GM23248 (cell line): ENCODE results near the gene REV3L. TPM values are rescaled to one million over a fixed set of nuclear protein-coding genes. Genes with fewer than 3 reads are reported as not detected.

Source experiments
- DNase-seq: peaks from one replicate; pipeline ENCODE4 v3.0.0-alpha.2; 2015
- H2AFZ ChIP-seq: fragments of 200-600 bp; sonication (generic); 2 replicates; pipeline ENCODE4 v1.6.1; 2016; ENCODE audit warnings: antibody characterized with exemption
- H3F3A ChIP-seq: fragments of 200-600 bp; sonication (generic); 2 replicates; pipeline ENCODE4 v1.6.1; 2016; ENCODE audit warnings: mild to moderate bottlenecking, antibody characterized with exemption, mixed run types; ENCODE audit not compliant: insufficient read depth
- H3K27ac ChIP-seq: fragments of 200-600 bp; sonication (generic); 2 replicates; pipeline ENCODE4 v1.5.1; 2016; ENCODE audit warnings: mild to moderate bottlenecking
- H3K27me3 ChIP-seq: fragments of 200-600 bp; sonication (generic); replicated peaks from 2 replicates; pipeline ENCODE4 v1.6.1; 2016; ENCODE audit warnings: mild to moderate bottlenecking; ENCODE audit not compliant: insufficient read depth
- H3K36me3 ChIP-seq: fragments of 200-600 bp; sonication (generic); 2 replicates; pipeline ENCODE4 v1.6.1; 2016; ENCODE audit warnings: low read depth, mild to moderate bottlenecking
- H3K4me1 ChIP-seq: fragments of 200-600 bp; sonication (generic); 2 replicates; pipeline ENCODE4 v1.6.1; 2016; ENCODE audit warnings: mild to moderate bottlenecking; ENCODE audit not compliant: insufficient read depth
- H3K4me2 ChIP-seq: fragments of 200-600 bp; sonication (generic); one replicate; pipeline ENCODE4 v1.6.1; 2016; ENCODE audit warnings: mild to moderate bottlenecking; ENCODE audit not compliant: unreplicated experiment
- H3K4me3 ChIP-seq: fragments of 200-600 bp; sonication (generic); 2 replicates; pipeline ENCODE4 v1.5.1; 2016; ENCODE audit warnings: mild to moderate bottlenecking
- H3K79me2 ChIP-seq: fragments of 200-600 bp; sonication (generic); 2 replicates; pipeline ENCODE4 v1.6.1; 2016; ENCODE audit warnings: mild to moderate bottlenecking; ENCODE audit not compliant: insufficient read depth
- H3K9ac ChIP-seq: fragments of 200-600 bp; sonication (generic); 2 replicates; pipeline ENCODE4 v1.6.1; 2016; ENCODE audit warnings: mild to moderate bottlenecking
- H3K9me2 ChIP-seq: fragments of 200-600 bp; sonication (generic); 2 replicates; pipeline ENCODE4 v1.6.1; 2016; ENCODE audit warnings: mixed run types, mild to moderate bottlenecking, moderate library complexity; ENCODE audit not compliant: insufficient read depth
- H3K9me3 ChIP-seq: fragments of 200-600 bp; sonication (generic); one replicate; pipeline ENCODE4 v1.6.1; 2017; ENCODE audit warnings: low read depth
- H4K20me1 ChIP-seq: fragments of 200-600 bp; sonication (generic); 2 replicates; pipeline ENCODE4 v1.6.0; 2016; ENCODE audit not compliant: insufficient read depth
- EZH2 ChIP-seq: fragments of 200-600 bp; sonication (generic); IDR thresholded peaks from 2 replicates; pipeline ENCODE4 v1.6.1; 2018; ENCODE audit warnings: antibody characterized with exemption, mild to moderate bottlenecking; ENCODE audit not compliant: insufficient read depth, poor library complexity, severe bottlenecking
- EZH2phosphoT487 ChIP-seq: fragments of 200-600 bp; sonication (generic); IDR thresholded peaks from 2 replicates; pipeline ENCODE4 v1.6.1; 2018; ENCODE audit warnings: antibody characterized with exemption, moderate library complexity, mild to moderate bottlenecking, low read depth; ENCODE audit not compliant: insufficient read depth
- WGBS, 2 experiments: methylation state at CpG; one replicate each; pipeline ENCODE4 v1.1.6; 2015 to 2017; ENCODE audit warnings: low lambda C conversion rate in 2 of 2, low coverage in 1 of 2; ENCODE audit errors: missing lambda C conversion rate in 2 of 2; 5-methylcytosine and 5-hydroxymethylcytosine counted together
- in situ Hi-C: fragments of 300-500 bp; cut with MboI; formaldehyde crosslinking; loops from 2 replicates; pipeline ENCODE4 v1.15.0; 2020
- polyA plus RNA-seq: library from polyadenylated mRNA; unstranded; fragments of >200 nt; fragmentation: Nextera tagmentation; extraction: Ambion mirVana; gene quantifications from 2 replicates; pipeline ENCODE4 v1.2.1, GENCODE V29; 2016
- total RNA-seq: library from RNA; depleted of rRNA; stranded (reverse); fragments of >200 nt; shearing (Covaris generic); gene quantifications from 2 replicates; pipeline ENCODE4 v1.2.3, GENCODE V29; 2014

REV3L gene
- total and polyA plus RNA-seq, 2 experiments from 2014 or later: 25.0 to 25.1 TPM

DNA sequence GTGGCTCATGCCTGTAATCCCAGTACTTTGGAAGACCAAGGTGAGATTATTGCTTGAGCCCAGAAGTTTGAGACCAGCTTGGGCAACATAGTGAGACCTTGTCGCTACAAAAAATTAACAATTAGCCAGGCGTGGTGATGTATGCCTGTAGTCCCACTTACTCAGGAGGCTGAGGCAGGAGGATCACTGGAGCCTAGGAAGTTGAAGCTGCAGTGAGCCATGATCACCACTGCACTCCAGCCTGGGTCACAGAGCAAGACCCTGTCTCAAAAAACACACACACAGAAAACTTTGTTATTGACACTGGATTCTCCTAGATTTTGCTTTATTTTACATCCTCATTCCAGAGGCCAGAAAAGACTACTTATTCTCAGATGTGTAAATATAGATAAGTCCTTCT is 9.5 kb upstream of the REV3L start:
- in situ Hi-C loops: no loop called here

DNA sequence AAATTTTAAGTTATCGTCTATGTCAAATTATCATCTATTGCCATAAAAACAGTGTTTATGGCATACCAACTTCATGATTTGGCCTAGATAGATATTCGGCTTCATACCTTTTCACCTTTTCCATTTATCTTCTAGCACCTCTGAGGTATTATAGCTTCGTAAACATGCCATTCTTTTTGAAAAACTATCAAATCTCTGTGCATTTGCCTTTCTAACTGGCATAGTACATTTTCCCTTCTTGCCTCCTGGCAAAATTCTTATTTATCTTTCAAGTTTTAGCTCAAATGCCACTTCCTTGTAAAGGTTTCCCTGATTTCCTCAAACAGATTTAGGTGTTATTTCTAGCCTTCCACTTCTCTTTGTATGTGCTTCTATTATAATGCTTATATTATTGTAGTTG is 7.0 kb upstream of the REV3L start:
- DNase-seq: no peak
- H3K79me2 ChIP-seq: peaks cover 71% of the 10 kb centered on the region
- no peak overlapping the region for H3K9ac ChIP-seq
- no peak overlapping the region for H3K4me2 ChIP-seq
- no peaks in the 10 kb centered on the region for H4K20me1 ChIP-seq
- H3K4me1 ChIP-seq: peaks cover 16% of the 10 kb centered on the region
- no peaks in the 10 kb centered on the region for H3K9me2 ChIP-seq
- peaks cover 27% of the 10 kb centered on the region for H3F3A ChIP-seq
- H3K27ac ChIP-seq: no peak overlapping the region
- no peak overlapping the region for H2AFZ ChIP-seq
- no peaks in the 10 kb centered on the region for H3K36me3 ChIP-seq
- H3K9me3 ChIP-seq: no peaks in the 10 kb centered on the region
- no peak overlapping the region for H3K4me3 ChIP-seq
- WGBS, 2 experiments: 95 to 97% methylated on average over 3 of the region's 3 CpGs
- TF ChIP-seq EZH2phosphoT487 (no peak), EZH2 (no peak)
- in situ Hi-C loops: no loop called here
- no peaks in the 10 kb centered on the region for H3K27me3 ChIP-seq

More for the DNA sequence above, 9.5 kb upstream of the REV3L start:
- TF ChIP-seq EZH2: no peak
- TF ChIP-seq EZH2phosphoT487: no peak
- no peak overlapping the region for H3K4me3 ChIP-seq
- H3K9me3 ChIP-seq: no peaks in the 10 kb centered on the region
- no peak overlapping the region for H3K9ac ChIP-seq
- H3K4me2 ChIP-seq: no peak overlapping the region
- H3K36me3 ChIP-seq: no peaks in the 10 kb centered on the region
- H3K27me3 ChIP-seq: no peaks in the 10 kb centered on the region
- no peak overlapping the region for H3K27ac ChIP-seq
- H4K20me1 ChIP-seq: no peaks in the 10 kb centered on the region
- peaks cover 4% of the 10 kb centered on the region for H3K4me1 ChIP-seq
- no peak overlapping the region for H2AFZ ChIP-seq
- H3K9me2 ChIP-seq: no peaks in the 10 kb centered on the region
- H3F3A ChIP-seq: peaks cover 9% of the 10 kb centered on the region
- WGBS, 2 experiments: 90 to 95% methylated on average over 2 of the region's 2 CpGs
- no peak for DNase-seq
- peaks cover 68% of the 10 kb centered on the region for H3K79me2 ChIP-seq

DNA sequence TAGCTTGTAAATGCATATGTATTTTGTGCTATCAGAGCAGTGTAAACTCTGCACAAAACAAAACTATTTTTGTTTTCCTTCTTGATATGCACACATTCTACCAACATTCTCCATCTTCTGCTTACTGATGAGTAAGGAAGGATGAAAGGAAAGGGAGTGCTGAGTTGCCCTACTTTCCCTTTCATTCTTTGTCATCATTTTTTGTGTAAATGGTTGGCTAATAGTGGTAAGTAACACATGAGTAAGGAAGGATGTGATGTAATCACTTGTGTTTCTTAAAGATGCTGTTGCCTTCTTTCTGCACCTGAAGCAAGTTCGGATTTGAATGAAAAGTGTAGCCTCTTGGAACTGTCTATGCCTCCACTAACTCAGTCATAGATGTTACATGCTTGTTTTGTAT is 4.6 kb upstream of the REV3L start:
- Histone ChIP-seq H4K20me1 (no peaks in the 10 kb centered on the region), H3K4me2 (peak overlapping the region; percentile 8), H3K9ac (no peak overlapping the region), H3K4me3 (no peak overlapping the region), H3K27me3 (no peaks in the 10 kb centered on the region), H3K36me3 (no peaks in the 10 kb centered on the region), H3K27ac (peak overlapping the region; percentile 36), H3K79me2 (peaks cover 71% of the 10 kb centered on the region), H3K4me1 (peaks cover 26% of the 10 kb centered on the region), H3K9me3 (no peaks in the 10 kb centered on the region), H2AFZ (no peak overlapping the region), H3K9me2 (no peaks in the 10 kb centered on the region), H3F3A (peaks cover 38% of the 10 kb centered on the region)
- WGBS, 2 experiments: 65 to 87% methylated on average over 1 of the region's 1 CpG
- TF ChIP-seq EZH2phosphoT487 (no peak), EZH2 (no peak)
- in situ Hi-C loops: no loop called here
- DNase-seq: peak; percentile 89

DNA sequence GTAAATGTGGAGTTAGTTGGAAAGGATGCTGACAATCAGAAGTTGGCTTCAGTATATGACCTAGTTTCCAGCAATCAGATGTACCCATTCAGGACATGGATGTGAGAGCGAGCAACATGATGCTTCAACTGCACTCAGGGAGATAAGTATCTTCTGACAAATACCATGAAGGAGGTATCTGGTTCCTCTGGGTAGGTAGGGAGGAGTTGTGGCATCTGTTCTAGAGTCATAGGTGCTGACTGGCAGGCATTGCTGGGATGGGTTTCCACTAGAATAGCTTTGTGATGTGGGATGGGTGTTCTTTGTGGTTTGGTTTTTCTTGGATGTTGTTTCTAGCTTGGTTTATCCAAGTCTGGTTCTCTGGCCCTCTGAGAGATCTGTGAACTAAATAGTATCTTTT is 3.9 kb upstream of the REV3L start:
- H3K79me2 ChIP-seq: peaks cover 68% of the 10 kb centered on the region
- H3K27me3 ChIP-seq: no peaks in the 10 kb centered on the region
- no peak overlapping the region for H3K9ac ChIP-seq
- no peak overlapping the region for H2AFZ ChIP-seq
- no peak for TF ChIP-seq EZH2phosphoT487
- TF ChIP-seq EZH2: no peak
- no peak for DNase-seq
- no peaks in the 10 kb centered on the region for H3K36me3 ChIP-seq
- in situ Hi-C loops: no loop called here
- H3K27ac ChIP-seq: peak overlapping the region; percentile 36
- H3K4me2 ChIP-seq: no peak overlapping the region
- peaks cover 39% of the 10 kb centered on the region for H3F3A ChIP-seq
- no peak overlapping the region for H3K4me3 ChIP-seq
- H4K20me1 ChIP-seq: no peaks in the 10 kb centered on the region
- H3K4me1 ChIP-seq: peaks cover 26% of the 10 kb centered on the region
- H3K9me3 ChIP-seq: no peaks in the 10 kb centered on the region
- WGBS, 2 experiments: 95 to 100% methylated on average over 1 of the region's 1 CpG
- no peaks in the 10 kb centered on the region for H3K9me2 ChIP-seq

DNA sequence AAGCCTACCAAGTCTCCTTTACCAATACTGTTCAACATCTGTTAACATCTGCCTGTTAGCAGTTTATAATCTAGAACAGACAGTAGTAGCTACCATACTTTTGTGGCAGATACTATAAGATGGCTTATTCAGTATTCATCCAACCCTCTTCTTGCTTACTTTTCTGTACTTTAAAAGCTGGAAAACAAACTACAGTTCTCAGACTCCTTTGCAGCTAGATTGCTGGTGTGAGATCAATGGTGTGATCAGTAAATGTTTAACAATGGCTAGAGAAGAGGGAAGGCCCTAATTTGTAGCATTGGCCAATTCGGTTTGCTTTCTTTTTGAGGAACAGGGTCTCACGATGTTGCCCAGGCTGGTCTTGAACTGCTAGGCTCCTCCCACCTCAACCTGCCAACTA is 3.5 kb upstream of the REV3L start:
- Histone ChIP-seq H3K4me1 (peaks cover 26% of the 10 kb centered on the region), H3K4me2 (no peak overlapping the region), H3F3A (peaks cover 44% of the 10 kb centered on the region), H3K27ac (no peak overlapping the region), H2AFZ (no peak overlapping the region), H3K36me3 (no peaks in the 10 kb centered on the region), H3K9ac (no peak overlapping the region), H3K9me3 (no peaks in the 10 kb centered on the region), H3K27me3 (no peaks in the 10 kb centered on the region), H3K79me2 (peaks cover 68% of the 10 kb centered on the region), H3K4me3 (no peak overlapping the region), H3K9me2 (no peaks in the 10 kb centered on the region), H4K20me1 (no peaks in the 10 kb centered on the region)
- WGBS, 2 experiments: 79 to 81% methylated on average over 2 of the region's 2 CpGs
- DNase-seq: no peak
- in situ Hi-C loops: no loop called here
- TF ChIP-seq EZH2phosphoT487 (no peak), EZH2 (no peak)
